GM19438 (cell line): ENCODE data around the gene SRGAP1.
"Not testable (repeated sequence)": the region's sequence is repeated elsewhere in the genome, so short reads cannot be mapped to it uniquely, and the experiment has no call there.

Experiments
- ATAC-seq: cut with Tn5 transposase; IDR thresholded peaks from one replicate; pipeline ENCODE4 v1.9.1; 2021; ENCODE audit warnings: low read depth; ENCODE audit not compliant: unreplicated experiment

The SRGAP1 gene

DNA sequence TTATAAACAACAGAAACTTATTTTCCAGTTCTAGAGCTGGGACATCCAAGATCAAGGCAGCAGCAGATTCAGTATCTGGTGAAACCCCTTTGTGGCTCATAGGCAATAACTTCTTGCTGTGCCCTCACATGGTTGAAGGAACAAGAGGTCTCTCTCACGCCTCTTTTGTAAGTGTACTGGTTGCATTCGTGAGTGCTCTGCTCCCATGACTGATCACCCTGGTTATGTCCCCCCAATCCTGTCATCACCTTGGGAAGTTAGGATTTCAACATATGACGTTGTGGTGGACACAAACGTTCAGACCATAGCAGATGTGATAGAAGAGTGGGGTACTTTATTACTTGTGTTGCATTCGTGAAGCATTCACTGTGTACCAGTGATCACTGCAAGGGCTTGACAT, 184.0 kb downstream of the SRGAP1 start:
- ATAC-seq, result no peak

DNA sequence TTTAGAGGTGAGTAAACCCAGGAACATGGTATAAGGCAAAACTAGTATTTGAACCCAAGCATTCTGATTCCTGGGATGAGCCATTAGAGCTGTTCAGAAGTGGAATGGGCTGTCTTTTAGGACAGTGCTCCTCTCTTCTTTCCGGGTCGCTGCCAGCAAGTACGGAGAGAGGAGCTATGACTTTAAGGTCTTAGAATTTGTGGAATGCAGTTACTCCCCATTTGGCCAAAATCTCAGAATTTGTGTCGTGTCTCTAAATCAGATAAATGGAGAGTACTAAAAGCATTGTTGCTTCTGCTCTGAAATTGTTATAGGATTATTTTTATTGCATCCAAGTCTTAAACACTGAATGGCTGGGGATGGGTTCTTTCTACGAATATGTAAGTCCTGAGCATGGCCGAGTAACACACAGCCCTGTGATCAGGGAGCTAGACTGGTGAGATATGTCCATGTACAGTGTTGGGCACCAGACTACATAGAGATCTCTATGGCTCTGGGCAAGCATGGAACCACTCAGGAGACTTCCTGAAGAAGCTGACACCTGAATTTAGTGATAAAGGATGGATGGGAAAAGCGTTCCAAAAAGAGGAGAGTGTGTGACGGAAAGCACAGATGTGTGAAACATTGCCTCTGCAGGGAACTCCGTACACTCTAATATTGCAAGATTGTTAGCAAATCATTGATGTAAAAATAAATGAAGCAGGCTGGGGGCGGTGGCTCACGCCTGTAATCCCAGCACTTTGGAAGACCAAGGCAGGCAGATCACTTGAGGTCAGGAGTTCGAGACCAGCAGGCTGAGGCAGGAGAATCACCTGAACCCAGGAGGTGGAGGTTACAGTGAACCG, 184.7 kb downstream of the SRGAP1 start:
- no peak for ATAC-seq

DNA sequence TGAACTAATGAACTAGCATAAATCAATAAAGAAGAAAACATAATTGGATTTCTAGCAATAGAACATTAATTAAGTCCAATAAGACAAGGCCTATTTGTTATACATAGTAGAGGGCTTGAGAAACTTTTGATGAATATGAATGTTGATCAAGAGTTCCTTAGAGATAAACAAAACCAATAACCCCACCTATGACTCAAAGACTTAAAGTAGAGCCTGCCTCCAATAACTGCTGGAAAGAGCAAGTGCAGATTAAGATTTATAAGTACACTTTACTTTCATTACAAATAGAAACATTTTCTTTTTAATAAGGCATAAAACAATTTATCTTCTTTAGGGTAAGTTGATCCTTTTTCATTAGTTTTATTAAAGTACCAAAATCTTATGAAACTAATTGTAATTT, 185.7 kb downstream of the SRGAP1 start:
- no peak for ATAC-seq

DNA sequence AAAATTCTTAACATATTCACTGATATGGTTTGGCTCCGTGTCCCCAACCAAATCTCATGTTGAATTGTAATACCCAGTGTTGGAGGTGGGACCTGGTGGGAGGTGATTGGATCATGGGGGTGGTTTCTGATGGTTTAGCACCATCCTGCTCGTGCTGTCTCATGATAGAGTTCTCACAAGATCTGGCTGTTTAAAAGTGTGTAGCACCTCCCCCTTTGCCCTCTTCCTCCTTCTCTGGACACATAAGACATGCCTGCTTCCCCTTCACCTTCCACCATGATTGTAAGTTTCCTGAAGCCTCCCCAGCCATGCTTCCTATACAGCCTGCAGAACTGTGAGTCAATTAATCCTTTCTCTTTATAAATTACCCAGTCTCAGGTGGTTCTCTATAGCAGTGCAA, 189.6 kb downstream of the SRGAP1 start:
- ATAC-seq, result not testable (repeated sequence)

DNA sequence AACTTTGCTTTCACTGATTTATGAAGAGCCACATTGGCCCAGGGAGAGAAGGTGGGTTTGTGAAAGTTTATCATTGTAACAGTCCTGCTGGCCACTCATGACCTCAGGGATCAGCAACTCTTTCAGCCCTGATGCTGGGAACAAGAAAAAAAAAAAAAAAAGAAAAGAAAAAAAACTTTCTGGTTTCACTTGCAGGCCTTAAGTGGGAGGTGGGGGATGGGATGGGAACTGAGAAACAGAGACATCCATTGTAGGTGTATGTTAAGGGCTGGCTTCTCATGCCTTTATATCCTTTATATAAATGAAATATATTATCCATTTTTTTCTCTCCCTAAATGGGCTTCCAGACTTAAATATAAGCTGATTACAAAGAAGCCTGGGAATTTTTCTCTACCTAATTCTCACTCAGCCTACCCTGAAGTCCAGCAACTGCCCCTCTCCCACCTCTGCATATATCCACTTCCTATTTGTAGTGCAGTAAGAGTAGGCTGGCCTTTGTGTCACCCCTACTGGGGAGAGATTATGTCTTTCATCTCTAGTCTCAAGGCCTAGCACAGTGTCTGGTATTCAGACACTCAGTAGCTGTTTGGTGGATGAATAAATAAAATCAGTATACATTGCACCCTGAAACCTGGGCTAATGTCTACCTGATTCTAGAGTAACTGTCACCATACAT, 190.5 kb downstream of the SRGAP1 start:
- no peak for ATAC-seq

DNA sequence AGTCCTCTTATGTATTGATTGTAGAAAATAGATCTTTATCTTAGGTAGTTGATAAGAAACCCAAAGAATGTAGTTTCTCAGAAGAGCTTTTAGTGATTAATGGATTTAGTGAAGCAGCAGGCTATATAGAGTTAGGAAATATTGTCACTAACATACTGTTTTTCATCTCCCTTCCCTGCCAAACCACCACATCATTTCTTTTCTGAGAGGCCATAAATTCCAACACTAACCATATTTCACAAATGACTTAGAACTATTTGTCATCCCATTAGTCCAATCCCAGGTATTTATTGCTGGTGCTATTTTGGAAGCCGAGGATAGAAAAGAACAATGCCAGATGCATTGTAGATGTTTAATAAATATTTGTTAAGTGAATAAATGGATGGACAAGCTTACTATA, 191.9 kb downstream of the SRGAP1 start:
- ATAC-seq, result no peak

DNA sequence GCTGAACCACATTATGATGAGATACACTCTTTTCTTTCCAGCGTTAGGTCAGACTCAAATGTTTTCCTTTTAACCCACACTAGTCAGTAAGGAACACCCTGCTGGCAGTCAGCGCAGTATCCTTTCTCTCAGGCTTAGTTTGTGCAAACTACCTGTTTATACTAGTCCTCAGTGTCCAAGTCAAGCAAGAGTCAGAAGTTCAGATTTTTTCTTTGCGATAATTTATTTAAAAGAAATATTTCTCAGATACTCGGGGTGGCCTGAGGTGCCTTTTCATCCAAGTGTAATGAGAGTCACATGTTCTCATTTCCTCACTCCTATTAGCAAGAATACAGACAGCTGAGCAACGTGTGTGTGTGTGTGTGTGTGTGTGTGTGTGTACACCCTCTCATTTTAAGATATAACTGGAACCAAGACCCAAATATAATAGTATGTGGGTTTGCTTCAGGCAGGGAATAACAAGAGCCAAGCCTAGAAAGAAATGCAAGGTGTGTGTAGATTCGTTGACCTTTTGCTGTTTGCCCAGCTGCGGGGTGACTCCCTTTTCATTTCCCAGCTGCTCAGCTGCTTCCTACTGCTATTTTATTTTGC, 194.9 kb downstream of the SRGAP1 start:
- ATAC-seq, result no peak

DNA sequence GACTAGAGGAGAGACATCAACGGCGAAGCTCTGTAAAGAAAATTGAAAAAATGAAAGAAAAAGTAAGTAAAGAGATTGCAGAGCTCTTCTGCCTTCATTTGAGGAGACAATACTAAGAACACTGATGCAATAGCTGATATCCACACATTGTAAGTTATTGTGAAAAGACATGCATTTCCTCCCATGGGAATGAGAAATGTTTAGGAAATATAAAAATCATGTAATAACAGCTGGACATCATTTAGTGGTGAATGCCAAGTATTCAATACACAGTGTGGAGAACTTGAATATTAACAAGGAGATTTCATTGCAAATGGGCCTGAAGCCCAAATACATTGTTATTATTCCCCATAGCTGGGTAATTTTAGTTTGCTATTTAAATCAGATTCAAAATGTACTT, 198.4 kb downstream of the SRGAP1 start:
- ATAC-seq, result no peak

DNA sequence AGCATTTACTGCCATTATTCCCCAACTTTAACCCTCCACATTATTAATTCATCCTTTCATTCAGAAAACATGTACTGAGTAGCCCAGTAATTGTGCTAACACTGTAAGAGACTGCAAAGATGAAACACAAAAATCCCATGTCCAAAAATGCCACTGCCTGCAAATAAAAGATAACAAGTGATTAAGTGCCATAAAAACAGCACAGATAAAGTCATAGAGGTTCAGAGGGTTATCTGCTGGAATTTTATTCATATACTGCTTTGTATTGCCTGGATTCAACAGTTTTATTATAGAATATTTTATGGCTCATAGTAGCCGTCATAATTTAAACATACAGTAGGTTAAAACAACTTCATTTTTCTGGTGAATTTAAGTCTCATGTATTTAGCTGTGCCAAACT, 199.7 kb downstream of the SRGAP1 start:
- ATAC-seq, result no peak

DNA sequence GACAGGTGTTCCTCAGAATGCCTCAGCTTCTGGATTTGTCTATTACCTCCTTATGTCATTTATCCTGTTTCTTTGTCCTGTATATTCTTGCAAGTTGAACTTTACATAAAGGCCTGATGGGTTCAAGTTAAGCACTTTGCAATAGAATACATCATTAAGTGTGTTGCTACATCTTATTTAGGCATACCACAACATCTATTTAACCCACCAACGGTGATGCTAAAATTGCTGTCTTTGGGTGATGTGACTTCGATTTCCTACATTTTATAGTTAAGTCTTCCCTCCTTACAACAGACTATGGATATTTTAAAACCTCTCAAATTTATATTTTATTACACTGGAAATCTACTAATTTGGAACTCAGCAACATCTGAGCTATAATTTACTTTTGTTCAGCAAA, 206.6 kb downstream of the SRGAP1 start:
- ATAC-seq, result no peak

DNA sequence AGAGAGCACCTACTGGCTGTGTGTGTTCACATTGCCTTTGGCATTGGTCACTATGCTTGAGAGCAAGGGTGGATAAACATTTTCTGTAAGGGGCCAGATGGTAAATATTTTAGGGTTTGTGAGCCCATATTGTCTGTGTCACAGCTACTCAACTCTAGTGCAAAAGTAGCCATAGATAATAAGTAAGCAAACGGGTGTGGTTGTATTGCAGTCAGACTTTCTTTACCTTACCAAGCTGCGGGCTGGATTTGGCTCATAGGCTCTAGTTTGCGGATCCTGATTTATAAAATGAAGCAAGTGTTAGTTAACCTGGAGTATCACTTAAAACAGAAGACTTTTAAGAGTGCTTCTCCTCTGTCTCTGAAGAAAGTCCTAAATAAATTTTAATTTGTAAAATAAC, 208.6 kb downstream of the SRGAP1 start:
- no peak for ATAC-seq

DNA sequence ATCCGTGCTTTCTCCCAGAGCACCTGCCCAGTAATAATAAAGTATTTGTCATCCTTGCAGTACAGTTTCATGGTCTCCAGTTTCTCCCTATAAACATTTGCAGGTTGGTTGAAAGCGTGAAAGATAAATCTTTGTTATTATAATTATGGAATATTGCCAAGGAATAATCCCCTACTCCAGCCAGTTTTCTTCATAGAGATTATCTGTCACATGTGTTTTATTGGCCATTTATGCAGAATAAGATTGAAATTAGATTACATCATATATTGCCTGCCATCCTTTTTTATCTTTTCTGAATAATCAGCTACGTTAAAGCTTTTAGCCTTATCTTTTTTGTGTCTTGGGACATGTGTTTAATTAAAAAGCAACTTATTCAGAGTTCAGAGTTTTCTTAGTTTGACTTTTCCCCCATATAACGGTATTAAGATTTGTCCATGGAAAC, 209.6 kb downstream of the SRGAP1 start:
- no peak for ATAC-seq

DNA sequence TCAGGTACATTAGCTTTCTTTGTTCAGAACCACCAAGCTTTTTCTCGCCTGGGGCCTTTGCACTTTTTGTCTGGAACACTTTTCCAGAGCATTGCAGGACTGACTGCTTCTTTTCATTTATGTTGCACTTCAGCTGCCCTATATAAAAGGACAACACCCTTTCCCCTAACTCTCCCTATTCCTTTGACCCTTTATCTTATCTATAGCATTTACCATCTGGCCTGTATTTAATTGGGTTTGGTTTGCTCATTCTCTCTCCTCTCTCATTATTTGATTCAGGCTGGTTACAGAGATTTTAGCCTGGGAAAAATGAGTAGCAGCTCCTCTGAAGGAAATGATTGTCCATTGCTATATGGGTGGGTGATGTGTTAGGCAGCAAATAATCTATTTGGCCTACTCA, 212.2 kb downstream of the SRGAP1 start:
- ATAC-seq, result no peak

DNA sequence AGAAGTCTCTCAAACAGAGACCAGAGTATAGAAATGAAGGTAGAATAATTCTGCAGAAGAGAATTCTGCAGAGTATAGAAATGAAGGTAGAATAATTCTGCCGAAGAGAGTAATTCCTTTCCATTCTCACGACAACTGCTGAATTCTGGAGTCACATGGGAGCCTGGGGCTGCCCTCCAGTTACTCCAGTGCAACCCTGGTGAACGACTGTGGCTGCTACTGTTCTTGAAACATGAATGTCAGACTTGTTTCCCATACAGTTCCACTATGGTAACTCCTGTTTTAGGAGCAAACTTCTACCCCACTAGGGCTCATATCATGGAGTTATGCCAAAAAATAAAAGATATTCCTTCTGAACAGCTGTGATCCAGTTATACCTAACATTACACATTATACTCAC, 213.2 kb downstream of the SRGAP1 start:
- no peak for ATAC-seq

DNA sequence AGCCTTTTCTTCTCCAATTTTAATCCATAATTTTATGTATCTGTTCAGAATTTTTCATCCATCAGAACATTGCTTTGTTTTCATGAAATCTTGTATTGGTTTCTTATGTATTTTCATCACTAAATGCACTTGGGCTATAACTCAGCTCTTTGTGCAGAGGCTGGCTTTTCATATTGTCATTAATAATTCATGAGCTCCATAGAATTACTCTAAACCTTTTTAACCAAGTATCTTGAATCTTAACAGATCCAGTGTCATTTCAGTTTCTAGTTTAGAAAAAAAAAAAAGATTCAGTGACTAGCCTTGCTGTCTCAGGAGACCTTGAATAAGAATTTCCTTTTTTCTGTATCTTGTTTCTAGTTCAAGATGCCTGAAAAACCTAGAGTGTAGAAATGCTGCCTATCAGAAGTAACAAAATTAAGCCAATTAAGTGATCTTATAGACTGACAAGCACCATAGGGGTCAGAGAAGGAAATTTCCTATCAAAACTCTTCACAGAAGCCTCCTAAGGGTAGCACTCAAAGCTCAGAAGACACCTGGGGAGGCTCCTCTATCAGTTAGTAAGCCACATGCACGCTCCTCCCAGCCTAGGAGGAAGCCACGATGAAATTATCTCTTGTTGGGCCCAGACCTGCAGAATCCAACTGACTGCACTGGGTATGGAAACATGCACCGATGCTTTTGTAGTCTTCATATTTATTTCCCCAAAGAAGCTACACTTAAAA, 214.2 kb downstream of the SRGAP1 start:
- no peak for ATAC-seq

DNA sequence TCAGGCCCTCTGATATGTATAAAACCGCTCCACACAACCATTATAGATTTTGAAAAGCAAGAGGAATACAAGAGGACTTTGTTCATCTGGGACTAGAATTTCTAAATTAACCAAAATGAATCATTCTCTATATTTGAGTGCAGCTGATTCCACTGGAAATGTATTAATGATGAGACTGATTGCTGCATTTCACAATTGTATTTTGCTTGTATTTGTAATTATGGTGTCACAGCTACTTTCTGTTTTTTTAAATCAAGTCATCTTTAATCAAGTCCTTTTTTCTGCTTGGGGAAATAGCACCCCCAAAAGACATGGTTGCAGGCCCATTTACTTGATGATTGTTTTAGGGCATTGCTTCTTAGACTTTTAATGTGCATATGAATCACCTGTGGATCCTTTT, 215.2 kb downstream of the SRGAP1 start:
- no peak for ATAC-seq

DNA sequence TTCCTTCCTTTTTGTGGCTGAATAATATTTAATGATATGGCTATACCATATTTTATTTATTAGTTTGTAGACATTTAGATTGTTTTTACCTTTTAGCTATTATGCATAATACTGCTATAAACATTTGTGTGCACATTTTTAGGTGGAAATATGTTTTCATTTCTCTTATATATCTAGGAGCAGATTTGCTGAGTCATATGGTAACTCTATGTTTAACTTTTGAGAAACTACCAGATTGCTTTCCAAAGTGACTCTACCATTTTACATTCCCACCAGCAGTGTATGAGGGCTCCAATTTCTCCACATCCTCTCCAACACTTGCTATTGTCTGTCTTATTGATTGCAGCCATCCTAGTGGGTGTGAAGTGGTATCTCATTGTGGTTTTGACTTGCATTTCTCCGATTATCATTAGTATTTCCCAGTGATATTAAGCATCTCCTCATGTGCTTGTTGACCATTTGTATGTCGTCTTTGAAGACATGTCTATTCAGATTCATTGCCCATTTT, 217.4 kb downstream of the SRGAP1 start:
- no peak for ATAC-seq

DNA sequence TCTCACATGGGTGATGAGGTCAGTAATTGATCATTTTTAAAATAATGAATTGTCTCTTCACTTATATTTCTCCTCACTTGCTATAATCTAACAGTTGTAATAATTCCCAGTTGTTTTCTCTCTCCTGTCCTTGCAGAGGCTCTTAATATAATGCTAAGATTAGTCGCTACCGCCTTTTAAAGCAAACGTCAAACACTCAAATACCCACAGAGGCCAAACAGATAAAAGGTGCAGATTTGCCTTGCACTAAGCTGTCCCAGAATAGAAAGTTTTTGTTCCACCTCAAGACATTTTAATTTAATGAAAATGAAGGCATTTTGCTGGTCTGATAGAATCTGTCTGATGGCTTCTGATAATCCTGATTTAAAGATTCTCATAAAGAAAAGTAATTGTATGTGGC, 218.6 kb downstream of the SRGAP1 start:
- ATAC-seq, result no peak

DNA sequence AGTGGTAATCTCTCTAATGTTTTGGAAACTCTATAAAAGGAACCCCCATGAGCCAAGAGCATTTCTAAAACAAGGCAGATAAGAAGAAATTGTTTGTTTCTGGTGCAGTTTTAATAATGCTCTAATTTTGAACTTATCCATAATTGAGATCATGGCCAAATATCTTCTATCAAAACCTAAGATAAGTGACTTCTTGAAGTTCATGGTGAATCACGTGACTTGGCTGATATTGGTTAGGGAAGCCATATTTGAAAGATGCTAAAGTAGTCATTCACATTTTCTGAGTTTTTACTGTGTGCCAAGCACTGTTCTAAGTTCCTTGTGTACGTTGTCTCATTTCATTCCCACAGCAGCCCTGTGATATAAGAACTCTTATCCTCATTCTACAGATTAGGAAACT, 219.7 kb downstream of the SRGAP1 start:
- no peak for ATAC-seq

DNA sequence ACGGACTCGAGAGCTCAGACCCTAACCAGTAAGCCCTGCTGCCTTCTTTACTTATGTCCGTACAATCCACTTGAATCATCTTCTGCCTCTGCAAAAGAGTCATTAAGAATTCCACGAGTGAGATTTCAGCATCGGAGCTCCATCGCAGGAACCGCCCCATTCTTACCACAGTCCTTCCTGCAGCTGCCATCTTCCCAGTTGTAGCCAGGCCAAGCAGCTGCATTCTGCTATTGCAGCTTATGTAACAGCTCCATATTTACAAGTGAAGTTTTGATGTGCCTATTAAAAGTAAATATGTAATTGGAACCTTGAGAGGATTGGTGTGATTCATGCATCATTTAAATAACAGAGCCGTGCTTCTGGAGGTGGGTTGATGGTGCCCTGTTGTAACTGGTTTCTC, 220.2 kb downstream of the SRGAP1 start:
- ATAC-seq, result no peak

DNA sequence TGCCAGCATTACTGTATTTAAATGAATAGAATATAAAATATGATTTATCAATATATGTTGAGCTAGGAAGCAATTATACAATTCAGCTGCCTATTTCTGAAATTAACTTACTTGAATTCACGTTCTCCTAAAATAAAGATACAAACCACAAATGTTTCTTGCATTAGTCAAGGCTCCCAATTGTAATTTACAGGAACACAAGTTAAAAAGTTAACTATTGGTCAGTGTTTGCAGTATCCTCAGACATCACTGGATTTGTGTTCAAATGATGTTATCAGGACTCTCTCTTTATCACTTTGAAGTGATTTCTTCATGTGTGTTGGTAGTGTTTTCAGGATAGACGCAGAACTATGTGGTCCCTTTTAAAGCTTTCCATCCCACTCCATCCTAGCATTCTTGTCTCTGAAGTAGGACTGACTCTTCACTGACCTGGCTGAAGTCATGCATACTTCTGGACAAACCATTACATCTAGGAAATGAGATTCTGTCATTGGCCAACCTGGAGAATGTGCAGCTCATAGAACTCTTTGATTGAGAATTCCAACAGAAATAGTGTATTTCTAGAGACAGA, 221.5 kb downstream of the SRGAP1 start:
- no peak for ATAC-seq
